Measurements from ENCODE around the gene SF3B3.
"Not testable (repeated sequence)": the region's sequence is repeated elsewhere in the genome, so short reads cannot be mapped to it uniquely, and the experiment has no call there.

The SF3B3 gene

GRCh38 chr16:70621864-70622263 lies 98.2 kb downstream of the SF3B3 start:
- not testable (repeated sequence) for DNase-seq (ENCODE audit: low spot score)

Measured in Ammon's horn (tissue), 1 donor.